Spleen (tissue), 11 donors: ENCODE data around the gene GXYLT2. TPM values are rescaled to one million over a fixed set of nuclear protein-coding genes. Genes with fewer than 3 reads are reported as not detected.

ENCODE experiments used
- DNase-seq: peaks from one replicate; pipeline ENCODE4 v3.0.0-alpha.2; 2020
- H3K27ac ChIP-seq, 8 donors: fragments of 200-600 bp; sonication (generic) in 7 of 8; 1 replicate in 4 of 8; 2 replicates in 4 of 8; pipeline versions ENCODE4 v1.5.0 to v1.8.0; 2016 to 2021; ENCODE audit warnings: inconsistent platforms in 4 of 8, mild to moderate bottlenecking in 4 of 8, moderate library complexity in 1 of 8
- H3K27me3 ChIP-seq, 7 donors: fragments of 200-600 bp; sonication (generic) in 6 of 7; replicated peaks in 1 of 7; 1 replicate in 4 of 7; 2 replicates in 3 of 7; pipeline versions ENCODE4 v1.5.0 to v1.8.0; 2016 to 2021; ENCODE audit warnings: inconsistent platforms in 3 of 7, mild to moderate bottlenecking in 1 of 7
- H3K36me3 ChIP-seq, 6 donors: fragments of 200-600 bp; sonication (generic) in 5 of 6; 1 replicate in 4 of 6; 2 replicates in 2 of 6; pipeline versions ENCODE4 v1.5.0 to v1.8.0; 2016 to 2021; ENCODE audit warnings: inconsistent platforms in 2 of 6
- H3K4me1 ChIP-seq, 6 donors: fragments of 200-600 bp; sonication (generic) in 5 of 6; 1 replicate in 3 of 6; 2 replicates in 3 of 6; pipeline versions ENCODE4 v1.5.0 to v1.8.0; 2016 to 2021; ENCODE audit warnings: inconsistent platforms in 3 of 6
- H3K4me3 ChIP-seq, 8 donors: fragments of 200-600 bp; sonication (generic) in 7 of 8; 1 replicate in 4 of 8; 2 replicates in 4 of 8; pipeline versions ENCODE4 v1.5.0 to v1.8.0; 2016 to 2021; ENCODE audit warnings: inconsistent platforms in 4 of 8, mild to moderate bottlenecking in 4 of 8, moderate library complexity in 2 of 8
- H3K9me3 ChIP-seq, 8 donors: fragments of 200-600 bp; sonication (generic) in 7 of 8; 1 replicate in 4 of 8; 2 replicates in 4 of 8; pipeline versions ENCODE4 v1.5.0 to v1.8.0; 2016 to 2021; ENCODE audit warnings: inconsistent platforms in 4 of 8
- CTCF ChIP-seq, 11 experiments: fragments of 200-600 bp in 7 of 11; fragments of 450-650 bp in 4 of 11; sonication (generic) in 4 of 11; IDR thresholded peaks in 8 of 11; conservative IDR thresholded peaks in 3 of 11; 1 replicate in 7 of 11; 2 replicates in 4 of 11; pipeline versions ENCODE4 v1.4.0 to v1.8.0; 2016 to 2021; ENCODE audit warnings: antibody characterized with exemption in 11 of 11, inconsistent platforms in 4 of 11, mild to moderate bottlenecking in 1 of 11
- POLR2A ChIP-seq, 3 donors: fragments of 450-650 bp; IDR thresholded peaks; one replicate each; pipeline ENCODE4 v1.5.1; 2017; ENCODE audit warnings: antibody characterized with exemption in 3 of 3, mild to moderate bottlenecking in 1 of 3
- POLR2AphosphoS5 ChIP-seq, 3 donors: sonication (generic); formaldehyde crosslinking; IDR thresholded peaks; one replicate each; pipeline ENCODE4 v1.5.1; 2017; ENCODE audit warnings: antibody characterized with exemption in 3 of 3
- WGBS, 5 donors: extraction: QIAGEN DNeasy Blood & Tissue Kit in 3 of 5; methylation state at CpG; one replicate each; pipeline versions ENCODE4 v1.1.5 to v1.1.7; 2013 to 2018; 5-methylcytosine and 5-hydroxymethylcytosine counted together
- intact Hi-C: fragments of 100-400 bp; cut with DNase I; formaldehyde crosslinking; loops from one replicate; pipeline ENCODE4 v1.15.0; 2023; ENCODE audit warnings: low total_unique reads
- polyA plus RNA-seq, 3 donors: library from polyadenylated mRNA; stranded (reverse); fragments of 200-250 nt; gene quantifications; one replicate each; pipeline ENCODE4 v1.2.1, GENCODE V29; 2013
- total RNA-seq, 7 donors: library from RNA; depleted of rRNA in 3 of 7; stranded (reverse); fragments of >200 nt in 3 of 7; fragmentation: NEBNext Ultra II Directional in 4 of 7; extraction: Animal tissue kit (Norgen Biotek cat#: 25700) in 4 of 7; gene quantifications; one replicate each; pipeline versions ENCODE4 v1.1.0 to v1.2.1, GENCODE V29; 2016 to 2021
- donor health status: healthy with polysubstance abuse.
- donor health status: DM: no; HTN: no; CAD: no; lungs with moderate emphysema.
- donor health status: DM: no; HTN: no; CAD: no.
- donor health status: Bipolar disorder and iron deficiency.
- donor health status: healthy.
- donor health status: DM: no; HTN: no; CAD: no.
- donor health status: DM: yes; HTN: yes; CAD: no.

Gene GXYLT2
- total and polyA plus RNA-seq, 10 donors: 0.26 to 4.6 (median 1.1) TPM

GRCh38 chr3:72855001-72855400 is 32.8 kb upstream of the GXYLT2 start:
- Histone ChIP-seq H3K27me3 (peaks cover 0 to 21% (median 0%) of the 10 kb centered on the region in 7 donors), H3K4me1 (peaks cover 0 to 4% (median 0%) of the 10 kb centered on the region in 6 donors), H3K9me3 (no peaks in the 10 kb centered on the region), H3K36me3 (no peaks in the 10 kb centered on the region), H3K4me3 (no peak overlapping the region), H3K27ac (no peak overlapping the region)
- intact Hi-C loops: no loop called here
- WGBS, 5 donors: 76 to 85% (median 80%) methylated on average over 7 of the region's 7 CpGs
- no peak for DNase-seq
- TF ChIP-seq POLR2AphosphoS5 (IDR thresholded peaks at IDR 0.05) (no peak), CTCF (IDR thresholded peaks at IDR 0.05 in 8 of 11, conservative IDR thresholded peaks at IDR 0.05 in 3 of 11) (no peak), POLR2A (IDR thresholded peaks at IDR 0.05) (no peak)

GRCh38 chr3:72860053-72860452 is 27.8 kb upstream of the GXYLT2 start:
- DNase-seq: no peak
- intact Hi-C loops: no loop called here
- TF ChIP-seq POLR2A (IDR thresholded peaks at IDR 0.05) (no peak), CTCF (IDR thresholded peaks at IDR 0.05 in 8 of 11, conservative IDR thresholded peaks at IDR 0.05 in 3 of 11) (no peak), POLR2AphosphoS5 (IDR thresholded peaks at IDR 0.05) (no peak)
- Histone ChIP-seq H3K4me1 (no peaks in the 10 kb centered on the region), H3K4me3 (no peak overlapping the region), H3K9me3 (no peaks in the 10 kb centered on the region), H3K36me3 (no peaks in the 10 kb centered on the region), H3K27me3 (peaks cover 0 to 11% (median 0%) of the 10 kb centered on the region in 7 donors), H3K27ac (no peak overlapping the region)
- WGBS, 5 donors: 80 to 89% (median 84%) methylated on average over 5 of the region's 5 CpGs

- intact Hi-C loops: no loop called here
Observed at GRCh38 chr3:72860846-72861245, 27.0 kb upstream of the GXYLT2 start.

More at GRCh38 chr3:72860846-72861245, 27.0 kb upstream of the GXYLT2 start:
- no peak overlapping the region for H3K27ac ChIP-seq
- H3K9me3 ChIP-seq: no peaks in the 10 kb centered on the region
- H3K4me1 ChIP-seq: no peaks in the 10 kb centered on the region
- TF ChIP-seq POLR2AphosphoS5 (IDR thresholded peaks at IDR 0.05) (no peak), CTCF (IDR thresholded peaks at IDR 0.05 in 8 of 11, conservative IDR thresholded peaks at IDR 0.05 in 3 of 11) (no peak), POLR2A (IDR thresholded peaks at IDR 0.05) (no peak)
- no peak overlapping the region for H3K4me3 ChIP-seq
- 75 to 88% (median 81%) methylated on average over 1 of the region's 1 CpG for WGBS, 5 donors
- H3K36me3 ChIP-seq: no peaks in the 10 kb centered on the region
- peaks cover 0 to 3% (median 0%) of the 10 kb centered on the region in 7 donors for H3K27me3 ChIP-seq
- no peak for DNase-seq
